IPS-18a (cell line): Measurements from ENCODE around the gene HEXA.

Source experiments
- H3K27ac ChIP-seq: one replicate; pipeline ENCODE4 v1.5.1; 2013; ENCODE audit warnings: low read length
- H3K27me3 ChIP-seq: one replicate; pipeline ENCODE4 v1.6.1; 2013; ENCODE audit warnings: mild to moderate bottlenecking, low read length; ENCODE audit not compliant: control insufficient read depth, insufficient read depth
- H3K36me3 ChIP-seq: one replicate; pipeline ENCODE4 v1.6.1; 2013; ENCODE audit warnings: low read depth, low read length; ENCODE audit not compliant: control insufficient read depth
- H3K4me1 ChIP-seq: one replicate; pipeline ENCODE4 v1.6.1; 2013; ENCODE audit warnings: low read depth, low read length; ENCODE audit not compliant: control insufficient read depth
- H3K4me3 ChIP-seq: one replicate; pipeline ENCODE4 v1.5.1; 2013; ENCODE audit warnings: low read length
- H3K9ac ChIP-seq: one replicate; pipeline ENCODE4 v1.6.1; 2013; ENCODE audit warnings: mild to moderate bottlenecking, low read length, moderate library complexity
- H3K9me3 ChIP-seq: one replicate; pipeline ENCODE4 v1.6.1; 2013; ENCODE audit warnings: low read depth, low read length; ENCODE audit not compliant: control insufficient read depth

Gene HEXA

DNA sequence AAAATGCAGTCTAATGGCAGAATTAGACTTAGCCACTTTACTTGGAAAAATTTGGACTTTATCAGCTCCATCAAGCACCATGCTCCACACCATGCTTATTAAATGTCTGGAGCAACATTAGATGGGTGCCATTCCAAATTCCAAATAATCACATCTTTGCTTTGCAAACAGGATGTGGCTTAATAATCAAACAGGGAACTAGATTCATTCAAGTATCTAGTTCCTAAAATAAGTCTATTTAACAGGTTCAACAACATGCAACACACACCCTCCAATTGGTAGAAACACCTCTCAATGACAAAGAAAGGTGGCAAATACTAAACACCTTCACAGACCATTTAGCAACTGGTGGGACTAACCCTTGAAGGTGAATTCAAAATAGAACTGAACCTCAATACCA, 3.5 kb downstream of the HEXA start:
- H3K4me1 ChIP-seq, result peaks cover 9% of the 10 kb centered on the region
- H3K27me3 ChIP-seq, result no peaks in the 10 kb centered on the region
- no peak overlapping the region for H3K9ac ChIP-seq
- H3K27ac ChIP-seq, result no peak overlapping the region
- H3K4me3 ChIP-seq, result no peak overlapping the region
- H3K9me3 ChIP-seq, result no peaks in the 10 kb centered on the region
- peaks cover 3% of the 10 kb centered on the region for H3K36me3 ChIP-seq

DNA sequence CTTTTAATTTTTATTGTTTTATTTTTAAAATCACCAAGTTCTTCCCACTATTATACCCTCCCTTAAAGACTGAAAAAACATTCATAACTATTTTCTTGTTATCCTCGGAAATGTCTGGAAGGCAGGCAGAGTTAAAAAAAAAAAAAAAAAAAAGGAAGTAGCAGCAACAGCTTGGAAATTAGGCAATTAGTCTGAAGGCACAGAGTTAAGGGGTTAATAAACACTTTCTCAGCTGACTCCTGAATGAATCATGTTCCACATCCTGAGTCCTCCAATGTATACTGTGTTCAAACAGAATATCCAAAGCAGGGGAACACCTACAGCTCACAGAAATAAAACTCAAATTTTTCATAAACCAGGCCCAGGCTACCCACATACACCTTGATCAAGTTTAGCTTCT, 5.8 kb downstream of the HEXA start:
- no peak overlapping the region for H3K9ac ChIP-seq
- H3K4me1 ChIP-seq, result peaks cover 3% of the 10 kb centered on the region
- no peak overlapping the region for H3K27ac ChIP-seq
- H3K4me3 ChIP-seq, result no peak overlapping the region
- no peaks in the 10 kb centered on the region for H3K27me3 ChIP-seq
- peaks cover 3% of the 10 kb centered on the region for H3K36me3 ChIP-seq
- no peaks in the 10 kb centered on the region for H3K9me3 ChIP-seq

DNA sequence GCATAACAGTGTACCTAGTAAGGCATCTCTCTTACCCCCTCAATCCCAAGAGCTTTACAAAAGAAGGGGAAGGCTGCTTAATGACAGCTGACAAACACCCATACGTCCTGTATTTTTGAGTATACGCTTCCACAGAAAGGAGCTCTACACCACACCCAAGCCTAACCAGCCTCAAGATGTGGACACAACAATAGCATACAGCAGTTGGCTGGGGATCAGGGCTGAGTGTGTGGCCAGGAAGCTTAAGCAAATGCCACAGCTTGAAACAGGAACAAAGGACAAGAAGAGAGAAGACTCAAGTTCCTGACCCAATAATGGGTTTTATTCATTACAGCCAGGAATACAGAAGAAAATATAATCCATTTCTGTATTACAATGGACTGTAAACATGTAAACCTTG, 6.9 kb downstream of the HEXA start:
- Histone ChIP-seq H3K27ac (no peak overlapping the region), H3K4me1 (no peaks in the 10 kb centered on the region), H3K36me3 (peaks cover 3% of the 10 kb centered on the region), H3K9me3 (no peaks in the 10 kb centered on the region), H3K9ac (no peak overlapping the region), H3K4me3 (no peak overlapping the region), H3K27me3 (no peaks in the 10 kb centered on the region)

DNA sequence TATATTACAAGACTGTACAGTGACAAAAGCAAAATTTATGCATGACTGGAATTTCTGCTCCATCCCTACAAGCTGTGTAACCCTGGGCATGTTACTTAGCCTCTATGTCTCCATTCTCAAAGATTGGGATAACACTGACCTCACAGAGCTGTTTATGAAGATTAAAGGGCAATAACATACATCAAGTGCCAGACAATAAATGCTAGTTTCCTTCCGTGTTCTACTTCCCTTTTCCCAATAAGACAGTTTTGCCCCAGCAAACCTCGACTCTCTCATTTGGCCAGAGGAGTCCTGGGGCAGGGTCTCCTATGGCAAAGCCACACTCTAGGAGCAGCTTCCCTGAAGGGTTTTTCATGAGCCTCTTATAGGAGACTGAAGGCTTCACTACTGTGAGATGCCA, 7.5 kb downstream of the HEXA start:
- Histone ChIP-seq H3K27me3 (no peaks in the 10 kb centered on the region), H3K9ac (no peak overlapping the region), H3K4me1 (no peaks in the 10 kb centered on the region), H3K4me3 (no peak overlapping the region), H3K27ac (no peak overlapping the region), H3K36me3 (peaks cover 3% of the 10 kb centered on the region), H3K9me3 (no peaks in the 10 kb centered on the region)

DNA sequence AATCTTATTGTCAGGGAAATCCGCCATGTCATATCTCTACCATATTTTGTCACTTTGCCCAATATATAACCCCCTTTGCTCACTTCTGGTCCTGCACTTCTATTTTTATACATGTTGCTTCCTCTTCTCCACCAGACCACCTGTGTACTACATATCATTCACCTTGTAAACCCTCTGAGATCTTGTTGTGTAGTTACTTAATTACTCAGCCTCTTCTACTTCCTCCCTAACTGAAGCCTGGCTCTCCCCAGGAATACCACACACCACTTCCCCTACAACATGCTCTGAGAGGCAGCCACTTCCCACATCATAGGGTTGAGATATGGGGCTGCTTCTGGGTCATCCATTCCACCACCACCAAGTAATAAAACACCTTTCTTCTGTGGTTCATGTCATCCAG, 10.0 kb downstream of the HEXA start:
- H3K9me3 ChIP-seq, result no peaks in the 10 kb centered on the region
- peaks cover 3% of the 10 kb centered on the region for H3K36me3 ChIP-seq
- H3K27me3 ChIP-seq, result no peaks in the 10 kb centered on the region
- H3K4me3 ChIP-seq, result no peak overlapping the region
- no peak overlapping the region for H3K9ac ChIP-seq
- no peak overlapping the region for H3K27ac ChIP-seq
- H3K4me1 ChIP-seq, result no peaks in the 10 kb centered on the region

DNA sequence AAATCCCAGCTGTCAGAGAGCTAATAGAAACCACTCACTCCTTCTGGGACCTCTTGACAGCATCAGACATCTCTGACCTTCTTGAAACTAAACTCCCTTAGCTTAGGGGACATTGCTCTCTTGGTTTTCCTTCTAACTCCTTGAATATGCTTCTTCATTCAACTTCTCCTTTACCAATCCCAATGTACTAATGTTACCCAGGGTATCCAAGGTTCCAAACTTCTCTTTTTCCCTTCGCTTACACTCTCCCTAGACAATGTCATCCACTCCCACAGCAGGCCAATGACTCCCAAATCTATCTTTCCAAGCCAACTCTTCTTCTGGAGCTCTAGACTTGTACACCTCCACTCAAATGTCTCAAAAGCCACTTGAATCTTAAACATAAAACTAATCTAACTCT, 14.6 kb downstream of the HEXA start:
- H3K27me3 ChIP-seq, result no peaks in the 10 kb centered on the region

DNA sequence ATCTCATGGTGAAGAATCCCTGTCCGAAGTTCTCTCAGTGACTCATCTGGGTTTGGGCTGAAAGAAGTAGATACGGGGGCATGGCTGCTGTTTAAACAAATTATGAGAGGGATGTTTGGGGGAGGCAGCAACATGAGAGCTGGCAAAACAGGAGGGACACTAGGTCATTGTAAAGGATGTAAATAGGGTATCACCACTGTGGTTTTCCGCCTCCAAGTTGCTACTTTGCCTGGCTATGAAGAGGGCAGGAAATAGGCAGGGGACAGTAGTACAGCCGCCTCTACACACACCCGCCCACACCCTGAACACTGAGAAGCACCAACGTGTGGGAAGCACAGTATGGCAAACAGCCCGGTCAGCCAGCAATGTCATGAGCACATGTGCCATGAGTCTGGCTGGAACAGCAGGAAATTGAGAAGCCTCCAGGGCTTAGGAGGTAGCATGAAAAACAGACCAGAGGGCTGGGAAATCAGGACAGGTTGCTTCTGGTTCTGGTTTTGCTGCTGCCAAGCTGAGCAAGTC, 17.1 kb downstream of the HEXA start:
- Histone ChIP-seq H3K36me3 (peaks cover 25% of the 10 kb centered on the region), H3K9ac (no peak overlapping the region), H3K4me1 (no peaks in the 10 kb centered on the region), H3K9me3 (no peaks in the 10 kb centered on the region), H3K27me3 (no peaks in the 10 kb centered on the region), H3K4me3 (no peak overlapping the region), H3K27ac (no peak overlapping the region)

More for the DNA sequence above, 14.6 kb downstream of the HEXA start:
- no peaks in the 10 kb centered on the region for H3K9me3 ChIP-seq
- H3K9ac ChIP-seq, result no peak overlapping the region
- no peak overlapping the region for H3K4me3 ChIP-seq
- no peak overlapping the region for H3K27ac ChIP-seq
- no peaks in the 10 kb centered on the region for H3K4me1 ChIP-seq
- peaks cover 5% of the 10 kb centered on the region for H3K36me3 ChIP-seq

DNA sequence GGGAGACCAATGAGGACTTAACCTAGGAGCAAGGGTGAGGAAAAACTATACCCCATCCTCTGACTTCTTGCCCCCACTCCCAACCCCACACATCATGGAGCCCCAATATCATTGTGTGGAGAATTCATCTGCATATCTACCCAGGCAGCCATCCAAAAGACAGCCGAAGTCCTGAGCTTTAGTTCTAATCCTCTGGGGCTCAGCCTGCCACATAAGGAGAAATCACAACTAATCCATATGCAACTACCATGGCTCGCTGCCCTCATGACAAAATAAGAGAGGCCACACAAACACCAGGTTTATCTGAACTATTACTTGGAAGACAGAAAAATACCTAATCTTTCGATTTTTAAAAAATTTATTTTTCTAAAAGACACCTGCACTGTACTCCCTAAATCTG, 17.7 kb downstream of the HEXA start:
- Histone ChIP-seq H3K9me3 (no peaks in the 10 kb centered on the region), H3K4me1 (no peaks in the 10 kb centered on the region), H3K27me3 (no peaks in the 10 kb centered on the region), H3K4me3 (no peak overlapping the region), H3K27ac (no peak overlapping the region), H3K9ac (no peak overlapping the region), H3K36me3 (peaks cover 31% of the 10 kb centered on the region)

DNA sequence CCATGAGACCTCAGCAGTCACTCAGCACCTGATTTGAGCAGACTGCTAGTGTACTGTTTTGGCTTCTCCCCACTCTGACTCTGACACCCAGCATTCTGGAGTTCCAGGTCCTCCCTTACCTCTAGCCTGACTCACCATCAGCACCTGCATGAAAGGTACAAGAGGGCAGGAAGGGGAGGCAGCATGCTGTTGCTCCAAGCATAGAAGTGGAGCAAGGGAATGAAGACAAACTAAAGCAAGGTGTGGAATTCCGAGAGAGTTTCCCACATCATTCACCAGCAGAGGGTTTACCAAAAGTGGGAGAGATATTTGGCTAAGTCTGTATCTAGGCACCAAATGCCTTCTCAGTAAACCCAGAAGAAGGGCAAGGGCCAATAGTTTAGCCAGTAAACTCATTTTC, 21.3 kb downstream of the HEXA start:
- peaks cover 51% of the 10 kb centered on the region for H3K36me3 ChIP-seq
- no peak overlapping the region for H3K27ac ChIP-seq
- H3K9ac ChIP-seq, result no peak overlapping the region

DNA sequence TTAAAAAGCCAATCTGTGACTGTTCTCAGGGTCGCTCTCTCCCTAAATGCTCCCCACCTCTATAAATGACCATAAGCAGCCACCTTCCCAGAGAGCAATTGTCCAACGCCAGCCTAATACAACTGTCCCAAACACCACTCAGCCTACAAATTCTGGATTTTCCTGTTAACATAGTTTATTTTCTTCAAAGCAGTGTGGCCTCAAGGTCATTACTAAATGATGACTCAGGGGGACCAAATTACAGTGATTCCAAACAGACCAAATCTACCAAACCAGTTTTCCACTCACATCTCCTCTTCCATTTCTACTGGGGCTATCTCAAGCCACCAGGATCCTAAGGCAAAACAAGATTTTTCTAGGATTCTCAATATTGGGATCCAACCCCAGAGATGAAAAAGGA, 22.5 kb downstream of the HEXA start:
- Histone ChIP-seq H3K4me1 (no peaks in the 10 kb centered on the region), H3K27me3 (no peaks in the 10 kb centered on the region), H3K36me3 (peaks cover 53% of the 10 kb centered on the region), H3K9me3 (no peaks in the 10 kb centered on the region), H3K4me3 (no peak overlapping the region), H3K9ac (no peak overlapping the region), H3K27ac (no peak overlapping the region)

More for the DNA sequence above, 21.3 kb downstream of the HEXA start:
- Histone ChIP-seq H3K4me1 (no peaks in the 10 kb centered on the region), H3K4me3 (no peak overlapping the region), H3K27me3 (no peaks in the 10 kb centered on the region), H3K9me3 (no peaks in the 10 kb centered on the region)

DNA sequence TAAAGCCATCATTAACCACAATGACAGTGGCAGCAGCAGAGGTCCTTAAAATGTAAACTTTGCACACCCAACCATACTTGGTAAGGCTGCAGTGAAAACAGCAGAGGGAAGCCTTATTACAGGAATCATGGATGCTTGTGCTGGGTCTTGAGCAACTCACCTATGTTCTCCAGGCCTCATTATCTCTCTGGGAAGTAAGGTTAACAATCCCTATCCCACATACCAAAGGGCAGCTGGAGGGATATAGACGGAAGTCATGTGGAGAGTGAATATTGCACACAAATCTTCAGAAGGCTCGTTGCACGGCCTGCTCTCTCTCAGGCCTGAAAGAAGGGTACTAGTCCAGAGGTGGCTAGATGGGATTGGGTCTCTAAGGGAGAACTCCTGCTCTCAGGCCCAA, 30.0 kb downstream of the HEXA start:
- Histone ChIP-seq H3K36me3 (peaks cover 38% of the 10 kb centered on the region), H3K27me3 (no peaks in the 10 kb centered on the region)

DNA sequence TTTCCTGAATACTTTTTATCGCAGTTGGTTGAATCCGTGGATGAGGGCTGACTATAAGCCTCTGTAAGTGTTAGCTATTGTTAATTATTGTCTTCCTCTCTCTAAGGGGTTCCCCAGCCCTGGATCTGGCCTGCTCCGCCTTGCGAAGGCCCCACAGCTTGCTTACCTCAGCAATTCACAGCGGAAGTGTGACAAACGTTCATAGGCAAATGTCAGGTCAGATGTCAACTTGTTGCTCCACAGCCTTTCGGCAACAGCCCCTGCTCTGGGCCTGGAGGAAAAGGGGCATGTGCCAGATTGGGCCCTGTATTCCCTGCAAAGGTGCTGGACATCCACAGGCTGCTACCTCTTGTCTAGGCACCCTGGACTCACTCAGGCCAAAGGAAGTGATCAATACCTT, 30.5 kb downstream of the HEXA start:
- peaks cover 33% of the 10 kb centered on the region for H3K36me3 ChIP-seq
- H3K4me3 ChIP-seq, result no peak overlapping the region
- no peaks in the 10 kb centered on the region for H3K27me3 ChIP-seq
- H3K9ac ChIP-seq, result no peak overlapping the region
- no peak overlapping the region for H3K27ac ChIP-seq
- no peaks in the 10 kb centered on the region for H3K9me3 ChIP-seq
- H3K4me1 ChIP-seq, result peaks cover 3% of the 10 kb centered on the region

More for the DNA sequence above, 30.0 kb downstream of the HEXA start:
- Histone ChIP-seq H3K9me3 (no peaks in the 10 kb centered on the region), H3K4me1 (peaks cover 3% of the 10 kb centered on the region), H3K4me3 (no peak overlapping the region), H3K9ac (no peak overlapping the region), H3K27ac (no peak overlapping the region)
